ENCODE data around the gene TLK2. TPM values are rescaled to one million over a fixed set of nuclear protein-coding genes. Genes with fewer than 3 reads are reported as not detected.

TLK2 gene
- total and polyA plus RNA-seq, 2 donors (not counting 3 experiments of a cell fraction or from before 2014, with no cell fraction given) = 30.7 to 40.7 TPM

- no peaks in the 10 kb centered on the region for H3K9me1 ChIP-seq (replicated peaks; ENCODE audit: control insufficient read depth, extremely low read depth, insufficient read depth, low read length)
- no peaks in the 10 kb centered on the region for H3K79me2 ChIP-seq (ENCODE audit: control insufficient read depth, insufficient read depth, low read length)
- intact Hi-C loops (cut with micrococcal nuclease) (no loop called here), dilution Hi-C loops (cut with MboI; ENCODE audit: extremely low pct_ligation_motif_present, low sequenced_read_pairs) (no loop called here)
- no TSS peak for BruUV-seq (replicated peaks)
- H2AFZ ChIP-seq (ENCODE audit: low read depth, low read length) = no peak overlapping the region
- ChIA-PET CTCF (no interaction called here), POLR2A (no interaction called here)
- H3K4me3 ChIP-seq (replicated peaks in 1 of 3; ENCODE audit: insufficient read depth in 1 of 3, low read depth in 1 of 3, low read length in 3 of 3) = no peak overlapping the region
- no peaks in the 10 kb centered on the region for H3K27me3 ChIP-seq (ENCODE audit: control insufficient read depth in 2 of 2, insufficient read depth in 2 of 2, low read length in 2 of 2)
- TF ChIP-seq FOS (IDR thresholded peaks at IDR 0.05; ENCODE audit: borderline replicate concordance, insufficient read depth, low read length) (no peak), JUN (IDR thresholded peaks at IDR 0.05; ENCODE audit: borderline replicate concordance, insufficient read depth, insufficient read length, low read depth) (no peak), POLR2AphosphoS5 (IDR thresholded peaks at IDR 0.05; ENCODE audit: insufficient read depth, low read depth, low read length) (no peak), EZH2 (IDR thresholded peaks at IDR 0.05; ENCODE audit: borderline replicate concordance, low read depth, low read length, severe bottlenecking) (no peak), POLR2A (IDR thresholded peaks at IDR 0.05; ENCODE audit: low read depth, low read length) (no peak), MYC (IDR thresholded peaks at IDR 0.05; ENCODE audit: low read depth, low read length) (no peak), GATA2 (IDR thresholded peaks at IDR 0.05; ENCODE audit: insufficient read depth, insufficient read length, low read depth, low read length) (no peak), MAX (IDR thresholded peaks at IDR 0.05; ENCODE audit: insufficient read depth, insufficient read length) (no peak), CTCF (IDR thresholded peaks at IDR 0.05; ENCODE audit: extremely low read depth in 1 of 2, insufficient read depth in 1 of 2, low read depth in 1 of 2, low read length in 2 of 2) (no peak)
- H3K4me2 ChIP-seq (ENCODE audit: insufficient read depth, low read length) = no peak overlapping the region
- H3K9ac ChIP-seq (replicated peaks; ENCODE audit: extremely low read depth, insufficient read depth, low read length) = no peak overlapping the region
- peaks cover 16% of the 10 kb centered on the region for H3K4me1 ChIP-seq (ENCODE audit: control insufficient read depth, extremely low read depth, insufficient read depth, low read length)
- H3K27ac ChIP-seq (ENCODE audit: insufficient read depth, low read depth, low read length) = no peak overlapping the region
- no peaks in the 10 kb centered on the region for H3K36me3 ChIP-seq (ENCODE audit: control insufficient read depth in 2 of 2, extremely low read depth in 1 of 2, insufficient read depth in 2 of 2, low read length in 2 of 2)
- H3K9me3 ChIP-seq (replicated peaks; ENCODE audit: control insufficient read depth, insufficient read depth, low read length) = no peaks in the 10 kb centered on the region
- FAIRE-seq (no peak), DNase-seq (ENCODE audit: low read depth, low spot score) (no peak)
- no peaks in the 10 kb centered on the region for H4K20me1 ChIP-seq (replicated peaks; ENCODE audit: control insufficient read depth, extremely low read depth, insufficient read depth, low read length)
Measured at GRCh38 chr17:62649570-62649969, 170.9 kb downstream of the TLK2 start.

All from endothelial cell of umbilical vein (primary cell).